ENCODE results near the gene EFEMP2. TPM values are rescaled to one million over a fixed set of nuclear protein-coding genes. Genes with fewer than 3 reads are reported as not detected.

Gene EFEMP2
- total and polyA plus RNA-seq, 4 experiments from 2014 or later = 0.40 to 8.3 (median 3.3) TPM

DNA sequence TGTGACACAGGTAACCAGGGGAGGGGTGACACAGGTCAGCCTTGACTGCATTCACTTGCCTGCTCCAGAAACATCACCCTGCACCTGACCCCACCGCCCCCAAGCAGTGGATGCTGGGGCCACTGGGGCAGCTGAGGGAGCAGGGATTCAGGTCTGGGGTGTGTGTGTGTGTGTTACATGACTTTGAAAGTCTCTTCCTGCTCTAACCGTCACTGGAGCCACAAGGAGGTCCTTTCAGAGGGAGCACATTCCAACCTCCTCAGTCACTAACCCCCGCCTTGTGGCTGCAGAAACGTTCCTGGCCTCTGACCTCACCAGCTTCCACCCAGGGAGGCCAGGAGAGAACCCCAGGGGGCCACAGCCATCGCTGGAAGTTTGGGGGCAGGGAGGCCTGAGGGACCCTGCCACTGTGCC is 30.5 kb upstream of the EFEMP2 start:
- ChIA-PET POLR2A (ENCODE audit: partially characterized antibody) (no interaction called here), CTCF (ENCODE audit: partially characterized antibody) (interaction anchor here (11.2 kb wide), 1 partner anchor 15 kb away, joined by 162 read pairs; the partner anchor contains the start of genes CCDC85B and FIBP)
- intact Hi-C loops (cut with micrococcal nuclease) = no loop called here
- Histone ChIP-seq H3K27ac (ENCODE audit: low read depth, low read length) (no peak overlapping the region), H3K4me3 (ENCODE audit: low read length in 2 of 2) (no peak overlapping the region), H3K4me1 (ENCODE audit: insufficient read depth, low read length) (peaks cover 21% of the 10 kb centered on the region), H3K36me3 (ENCODE audit: insufficient read depth, low read length) (no peaks in the 10 kb centered on the region), H3K9me3 (ENCODE audit: control insufficient read depth in 1 of 2, low read length in 2 of 2) (no peaks in the 10 kb centered on the region), H3K27me3 (ENCODE audit: insufficient read depth, low read length) (peaks cover 4% of the 10 kb centered on the region)
- Mint-ChIP-seq H3K36me3 (no peaks in the 10 kb centered on the region), H3K4me3 (no peak overlapping the region), H3K9me3 (no peaks in the 10 kb centered on the region), H3K27me3 (peaks cover 0 to 1% of the 10 kb centered on the region in 2 donors), H3K4me1 (peaks cover 4 to 17% (median 7%) of the 10 kb centered on the region in 4 donors), H3K27ac (peak overlapping the region in 1 of 7 donors; percentile 59)
- no peak for DNase-seq

DNA sequence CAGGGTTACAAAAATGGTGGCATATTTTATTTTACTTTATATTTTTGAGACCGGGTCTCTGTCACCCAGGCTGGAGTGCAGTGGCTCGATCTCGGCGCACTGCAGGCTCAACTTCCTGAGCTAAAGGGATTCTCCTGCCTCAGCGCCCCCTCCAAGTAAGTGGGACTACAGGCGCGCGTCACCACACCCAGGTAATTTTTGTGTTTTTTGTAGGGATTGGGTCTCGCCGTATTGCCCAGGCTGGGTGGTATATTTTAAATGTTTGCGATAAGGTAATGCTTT is 28.2 kb upstream of the EFEMP2 start:
- H3K27me3 ChIP-seq (ENCODE audit: insufficient read depth, low read length) = peaks cover 4% of the 10 kb centered on the region
- H3K9me3 ChIP-seq (ENCODE audit: control insufficient read depth in 1 of 2, low read length in 2 of 2) = no peaks in the 10 kb centered on the region
- peaks cover 0 to 1% of the 10 kb centered on the region in 2 donors for H3K27me3 Mint-ChIP-seq
- peak overlapping the region in 7 of 8 donors; percentile 37 to 84 (median 64) for H3K4me3 Mint-ChIP-seq
- H3K27ac ChIP-seq (ENCODE audit: low read depth, low read length) = peak overlapping the region; percentile 37
- H3K36me3 Mint-ChIP-seq = no peaks in the 10 kb centered on the region
- no peak overlapping the region for H3K4me3 ChIP-seq (ENCODE audit: low read length in 2 of 2)
- no peaks in the 10 kb centered on the region for H3K36me3 ChIP-seq (ENCODE audit: insufficient read depth, low read length)
- CTCF ChIA-PET (ENCODE audit: partially characterized antibody) = interaction anchor here (1.1 to 11.2 kb wide), 3 partner anchors 13 to 71 kb away, joined by 3 to 162 read pairs (median 8); partner anchors contain the start of genes C11orf68, CCDC85B and FIBP
- H3K9me3 Mint-ChIP-seq = no peaks in the 10 kb centered on the region
- POLR2A ChIA-PET (ENCODE audit: partially characterized antibody) = interaction anchor here (0.6 to 3.4 kb wide), 17 partner anchors 8 to 356 kb away, joined by 3 to 97 read pairs (median 4); partner anchors contain the start of genes BANF1, C11orf68, CCDC85B and CFL1
- no peak for DNase-seq
- H3K4me1 ChIP-seq (ENCODE audit: insufficient read depth, low read length) = peaks cover 21% of the 10 kb centered on the region
- intact Hi-C loops (cut with micrococcal nuclease) = loop anchor here (1.0 kb wide), 3 partner anchors 11 to 60 kb away; partner anchors contain the start of genes C11orf68, CCDC85B, DRAP1 and SART1
- peaks cover 5 to 23% (median 7%) of the 10 kb centered on the region in 4 donors for H3K4me1 Mint-ChIP-seq
- H3K27ac Mint-ChIP-seq = peak overlapping the region; percentile 69 to 93 (median 88)

DNA sequence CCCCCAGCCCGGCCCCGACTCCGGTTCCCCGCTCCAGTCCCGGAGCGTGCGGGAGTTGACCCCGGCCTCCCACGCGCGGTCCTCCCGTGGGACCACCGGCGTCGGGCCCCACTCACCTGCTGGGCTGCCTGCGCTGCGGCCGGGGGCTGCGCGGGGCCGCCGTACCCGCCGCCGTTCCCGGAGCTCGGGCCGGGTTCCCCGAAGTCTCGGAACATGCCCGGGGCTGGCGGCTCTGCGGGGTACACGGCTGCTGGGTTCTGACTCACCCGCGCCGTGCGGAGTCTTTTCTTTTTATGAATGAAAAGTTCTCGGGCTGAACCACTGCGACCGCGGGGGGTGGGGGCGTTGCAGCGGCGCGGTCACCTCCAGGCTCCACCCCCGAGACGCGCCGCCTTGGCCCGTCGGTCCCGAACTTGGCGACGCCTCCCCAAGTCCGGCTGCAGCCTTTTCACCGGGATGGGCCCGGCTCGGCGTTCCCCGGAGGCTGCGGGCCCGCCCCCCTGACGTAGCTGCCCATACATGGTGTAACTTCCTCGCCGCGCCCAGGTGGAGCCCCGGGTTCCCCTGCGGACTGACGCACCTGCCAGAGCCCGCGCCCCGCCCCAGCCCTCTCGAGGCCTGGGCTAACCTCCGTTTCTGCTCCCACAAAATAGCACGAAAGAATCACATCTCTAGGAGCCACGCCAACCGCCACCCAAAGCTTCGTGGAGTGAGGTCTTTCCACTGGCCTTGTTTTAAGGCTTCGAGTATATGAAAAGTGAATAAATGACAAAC is 27.7 kb upstream of the EFEMP2 start, which contains the start of gene FOSL1:
Gene FOSL1, minus strand, starts transcription at position 264 of the 774 bp plus-strand sequence. Its CDS starts 49 bp downstream, at position 215.
- intact Hi-C loops (cut with micrococcal nuclease) = loop anchor here (1.0 kb wide), 3 partner anchors 10 to 61 kb away; partner anchors contain the start of genes C11orf68, CCDC85B, DRAP1 and SART1
- H3K4me3 Mint-ChIP-seq = peak within 1 kb of the TSS; percentile 57 to 84 (median 65)
- no peaks in the 10 kb centered on the region for H3K36me3 Mint-ChIP-seq
- H3K4me1 Mint-ChIP-seq = peaks cover 5 to 28% (median 7%) of the 10 kb centered on the region in 4 donors
- peaks cover 4% of the 10 kb centered on the region for H3K27me3 ChIP-seq (ENCODE audit: insufficient read depth, low read length)
- H3K9me3 Mint-ChIP-seq = no peaks in the 10 kb centered on the region
- peak within 1 kb of the TSS; percentile 46 for H3K27ac ChIP-seq (ENCODE audit: low read depth, low read length)
- ChIA-PET CTCF (ENCODE audit: partially characterized antibody) (interaction anchor here (1.7 to 11.2 kb wide), 2 partner anchors 12 to 18 kb away, joined by 8 to 162 read pairs; partner anchors contain the start of genes C11orf68, CCDC85B and FIBP), POLR2A (ENCODE audit: partially characterized antibody) (interaction anchor here (0.6 to 3.4 kb wide), 18 partner anchors 9 to 1122 kb away, joined by 3 to 97 read pairs (median 4); partner anchors contain the start of genes C11orf68, CCDC85B, CFL1 and DRAP1)
- peak; percentile 91 to 98 (median 92) for DNase-seq
- H3K4me1 ChIP-seq (ENCODE audit: insufficient read depth, low read length) = peaks cover 21% of the 10 kb centered on the region
- H3K4me3 ChIP-seq (ENCODE audit: low read length in 2 of 2) = peak within 1 kb of the TSS; percentile 17 to 51
- peak within 1 kb of the TSS; percentile 69 to 93 (median 88) for H3K27ac Mint-ChIP-seq
- no peaks in the 10 kb centered on the region for H3K36me3 ChIP-seq (ENCODE audit: insufficient read depth, low read length)
- peaks cover 0 to 1% of the 10 kb centered on the region in 2 donors for H3K27me3 Mint-ChIP-seq
- H3K9me3 ChIP-seq (ENCODE audit: control insufficient read depth in 1 of 2, low read length in 2 of 2) = no peaks in the 10 kb centered on the region

DNA sequence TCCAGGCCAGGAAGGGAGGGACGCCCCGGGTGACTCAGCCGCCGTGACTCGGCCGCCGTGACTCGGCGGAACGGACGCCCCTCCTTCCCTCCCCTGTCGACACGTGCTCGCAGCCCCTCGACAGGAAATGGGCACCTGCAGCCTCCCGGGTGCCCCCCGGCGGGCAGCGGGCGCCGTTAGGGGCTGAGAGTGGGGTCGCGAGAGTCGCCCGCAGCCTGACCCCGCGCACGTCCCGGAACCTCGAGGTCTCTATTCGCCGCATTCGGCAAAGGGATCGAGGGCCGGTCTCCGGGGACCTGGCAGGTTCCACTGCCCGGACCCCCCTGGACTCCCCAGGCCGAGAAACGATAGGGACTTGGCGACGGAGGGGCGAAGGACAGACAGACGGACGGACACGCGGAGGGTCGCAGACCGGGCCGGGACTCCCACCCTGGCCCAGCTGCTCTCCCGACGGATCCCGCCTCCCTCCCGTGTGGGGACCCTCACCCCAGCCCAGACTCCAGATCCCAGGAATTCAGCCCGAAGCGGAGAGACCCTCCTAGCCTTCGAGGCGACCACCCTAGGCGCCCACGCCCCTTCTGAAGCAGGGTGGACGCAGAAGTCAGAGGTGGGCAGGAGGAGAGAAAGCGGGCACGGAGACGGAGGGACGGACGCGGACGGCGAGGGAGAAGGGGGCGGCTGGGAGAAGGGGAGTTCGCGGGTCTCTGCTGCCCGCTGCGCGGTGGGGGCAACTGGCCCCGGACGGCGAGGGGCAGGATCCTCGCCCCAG is 26.9 kb upstream of the EFEMP2 start:
- peak overlapping the region; percentile 17 to 51 for H3K4me3 ChIP-seq (ENCODE audit: low read length in 2 of 2)
- H3K9me3 Mint-ChIP-seq = no peaks in the 10 kb centered on the region
- H3K4me3 Mint-ChIP-seq = peak overlapping the region in 7 of 8 donors; percentile 5 to 75 (median 53)
- peak in 3 of 5 donors; percentile 27 to 70 (median 33) for DNase-seq
- POLR2A ChIA-PET (ENCODE audit: partially characterized antibody) = interaction anchor here (0.6 to 3.4 kb wide), 13 partner anchors 10 to 1121 kb away, joined by 3 to 97 read pairs (median 7); partner anchors contain the start of genes C11orf68, CCDC85B, CFL1 and DRAP1
- no peaks in the 10 kb centered on the region for H3K36me3 ChIP-seq (ENCODE audit: insufficient read depth, low read length)
- CTCF ChIA-PET (ENCODE audit: partially characterized antibody) = interaction anchor here (11.2 kb wide), 1 partner anchor 12 kb away, joined by 162 read pairs; the partner anchor contains the start of genes CCDC85B and FIBP
- H3K27me3 ChIP-seq (ENCODE audit: insufficient read depth, low read length) = peaks cover 4% of the 10 kb centered on the region
- H3K27me3 Mint-ChIP-seq = peaks cover 0 to 1% of the 10 kb centered on the region in 2 donors
- H3K27ac Mint-ChIP-seq = peak overlapping the region in 4 of 7 donors; percentile 42 to 75 (median 68)
- H3K36me3 Mint-ChIP-seq = no peaks in the 10 kb centered on the region
- intact Hi-C loops (cut with micrococcal nuclease) = loop anchor here (1.0 kb wide), 3 partner anchors 9 to 62 kb away; partner anchors contain the start of genes C11orf68, CCDC85B, DRAP1 and SART1
- peak overlapping the region; percentile 46 for H3K27ac ChIP-seq (ENCODE audit: low read depth, low read length)
- H3K9me3 ChIP-seq (ENCODE audit: control insufficient read depth in 1 of 2, low read length in 2 of 2) = no peaks in the 10 kb centered on the region
- H3K4me1 Mint-ChIP-seq = peaks cover 5 to 31% (median 7%) of the 10 kb centered on the region in 4 donors
- peaks cover 22% of the 10 kb centered on the region for H3K4me1 ChIP-seq (ENCODE audit: insufficient read depth, low read length)

DNA sequence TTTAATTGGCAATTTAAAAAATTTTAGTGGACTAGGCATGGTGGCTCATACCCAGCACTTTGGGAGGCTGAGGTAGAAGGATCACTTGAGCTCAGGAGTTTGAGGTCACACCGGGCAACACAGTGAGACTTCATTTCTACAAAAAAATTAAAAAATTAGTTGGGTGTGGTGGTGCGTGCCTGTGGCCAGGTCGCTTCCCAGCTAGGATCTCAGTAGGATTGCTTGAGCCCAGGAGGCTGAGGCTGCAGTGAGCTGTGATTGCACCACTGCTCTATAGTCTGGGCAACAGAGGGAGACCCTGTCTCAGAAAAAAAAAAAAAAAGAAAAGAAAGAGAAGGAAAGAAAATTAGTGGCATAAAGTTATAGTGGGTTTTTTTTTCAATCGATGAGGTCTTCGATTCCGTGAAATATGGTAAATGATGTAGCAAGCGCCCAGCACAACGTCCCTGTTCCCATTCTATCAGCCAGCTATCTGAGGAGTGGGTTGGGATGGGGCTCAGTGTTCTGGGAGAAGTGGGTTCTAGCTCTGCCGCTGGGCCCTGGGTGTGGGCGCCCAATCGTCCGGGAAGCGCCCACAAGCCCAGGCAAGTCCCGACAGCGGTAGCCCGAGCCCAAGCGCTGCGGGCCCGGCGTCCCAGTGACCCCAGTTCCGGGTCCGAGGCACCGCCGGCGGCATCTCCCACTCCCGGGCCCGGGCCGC is 26.2 kb upstream of the EFEMP2 start:
- Mint-ChIP-seq H3K4me3 (peak overlapping the region; percentile 59 to 81 (median 72)), H3K27ac (peak overlapping the region in 6 of 7 donors; percentile 74 to 88 (median 84)), H3K4me1 (peaks cover 9 to 38% (median 14%) of the 10 kb centered on the region in 4 donors), H3K9me3 (no peaks in the 10 kb centered on the region), H3K36me3 (no peaks in the 10 kb centered on the region), H3K27me3 (peaks cover 0 to 1% of the 10 kb centered on the region in 2 donors)
- DNase-seq = no peak
- Histone ChIP-seq H3K27me3 (ENCODE audit: insufficient read depth, low read length) (peaks cover 4% of the 10 kb centered on the region), H3K27ac (ENCODE audit: low read depth, low read length) (no peak overlapping the region), H3K9me3 (ENCODE audit: control insufficient read depth in 1 of 2, low read length in 2 of 2) (no peaks in the 10 kb centered on the region), H3K4me1 (ENCODE audit: insufficient read depth, low read length) (peaks cover 30% of the 10 kb centered on the region), H3K4me3 (ENCODE audit: low read length in 2 of 2) (peak overlapping the region in 1 of 2 donors; percentile 51), H3K36me3 (ENCODE audit: insufficient read depth, low read length) (no peaks in the 10 kb centered on the region)
- intact Hi-C loops (cut with micrococcal nuclease) = no loop called here
- CTCF ChIA-PET (ENCODE audit: partially characterized antibody) = interaction anchor here (0.9 to 11.2 kb wide), 3 partner anchors 11 to 39 kb away, joined by 3 to 162 read pairs (median 3); partner anchors contain the start of genes CCDC85B, FIBP and MUS81
- POLR2A ChIA-PET (ENCODE audit: partially characterized antibody) = interaction anchor here (1.1 to 3.4 kb wide), 7 partner anchors 8 to 369 kb away, joined by 3 to 22 read pairs (median 9); partner anchors contain the start of genes C11orf68, CCDC85B, CFL1 and DRAP1

DNA sequence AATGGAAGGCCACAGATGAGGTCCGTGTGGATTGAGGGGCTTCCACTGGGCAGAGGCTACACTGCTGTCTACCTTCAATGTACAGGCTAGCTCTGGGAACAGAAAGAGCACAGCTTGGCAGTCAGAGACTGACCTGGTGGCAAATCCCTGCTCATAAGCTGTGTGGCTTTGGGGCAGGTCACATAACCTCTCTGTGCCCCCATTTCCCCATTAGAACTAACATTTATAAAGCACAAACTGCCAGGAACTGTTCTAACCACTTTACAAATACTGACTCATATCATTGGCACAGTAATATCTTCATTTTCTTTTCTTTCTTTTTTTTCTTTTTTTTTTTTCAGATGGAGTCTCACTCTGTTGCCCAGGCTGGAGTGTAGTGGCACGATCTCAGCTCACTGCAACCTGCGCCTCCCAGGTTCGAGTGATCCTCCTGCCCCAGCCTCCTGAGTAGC is 24.4 kb upstream of the EFEMP2 start:
- ChIA-PET CTCF (ENCODE audit: partially characterized antibody) (interaction anchor here (11.2 kb wide), 1 partner anchor 9 kb away, joined by 162 read pairs; the partner anchor contains the start of genes CCDC85B and FIBP), POLR2A (ENCODE audit: partially characterized antibody) (interaction anchor here (0.8 to 2.5 kb wide), 4 partner anchors 8 to 22 kb away, joined by 3 to 20 read pairs (median 12); partner anchors contain the start of genes C11orf68, DRAP1 and FIBP)
- H3K9me3 Mint-ChIP-seq = no peaks in the 10 kb centered on the region
- H3K27ac ChIP-seq (ENCODE audit: low read depth, low read length) = no peak overlapping the region
- H3K4me3 Mint-ChIP-seq = peak overlapping the region in 1 of 8 donors; percentile 39
- no peaks in the 10 kb centered on the region for H3K36me3 ChIP-seq (ENCODE audit: insufficient read depth, low read length)
- peak overlapping the region in 1 of 7 donors; percentile 82 for H3K27ac Mint-ChIP-seq
- no peaks in the 10 kb centered on the region for H3K27me3 Mint-ChIP-seq
- peaks cover 19 to 52% (median 27%) of the 10 kb centered on the region in 4 donors for H3K4me1 Mint-ChIP-seq
- H3K9me3 ChIP-seq (ENCODE audit: control insufficient read depth in 1 of 2, low read length in 2 of 2) = no peaks in the 10 kb centered on the region
- no peaks in the 10 kb centered on the region for H3K36me3 Mint-ChIP-seq
- intact Hi-C loops (cut with micrococcal nuclease) = no loop called here
- H3K4me1 ChIP-seq (ENCODE audit: insufficient read depth, low read length) = peaks cover 47% of the 10 kb centered on the region
- H3K27me3 ChIP-seq (ENCODE audit: insufficient read depth, low read length) = peaks cover 4% of the 10 kb centered on the region
- no peak overlapping the region for H3K4me3 ChIP-seq (ENCODE audit: low read length in 2 of 2)
- DNase-seq = no peak
